ENCODE data around the gene CCND1. TPM values are rescaled to one million over a fixed set of nuclear protein-coding genes. Genes with fewer than 3 reads are reported as not detected.

CCND1 gene
- total and polyA plus RNA-seq, 9 of the 15 experiments (the other 6 are each of a cell fraction or from before 2014, with no cell fraction given) = 0.04 to 23.3 (median 3.8) TPM

DNA sequence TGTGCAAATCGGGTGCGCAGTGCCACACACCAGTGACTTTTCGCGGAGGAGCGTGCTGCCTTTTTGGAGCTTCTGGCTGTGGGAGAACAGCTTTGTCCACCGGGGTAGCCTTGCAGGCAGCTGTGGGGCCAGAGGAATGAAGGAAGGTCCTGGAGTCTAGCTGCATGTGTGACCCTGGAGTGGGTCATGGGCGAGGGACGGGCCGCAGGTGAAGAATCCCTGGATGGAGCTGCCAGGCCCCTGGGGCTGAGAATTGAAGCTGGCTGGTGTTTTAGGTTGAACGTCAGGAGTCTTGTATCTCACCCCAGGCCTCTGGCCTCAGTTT, 8.6 kb downstream of the CCND1 start:
- TF ChIP-seq LCOR (CRISPR knock-in tag; IDR thresholded peaks at IDR 0.05) (no peak), ILF3 (IDR thresholded peaks at IDR 0.05; ENCODE audit: borderline replicate concordance) (no peak), ZNF830 (CRISPR knock-in tag; IDR thresholded peaks at IDR 0.05) (no peak), CTBP1 (IDR thresholded peaks at IDR 0.05; ENCODE audit: borderline replicate concordance) (no peak), ZNF121 (CRISPR knock-in tag; conservative IDR thresholded peaks at IDR 0.05) (no peak)
- WGBS (ENCODE audit: insufficient coverage, low coverage, missing lambda C conversion rate) = 85% methylated on average over 9 of the region's 10 CpGs
- Histone ChIP-seq H3K4me3 (no peak overlapping the region), H3K36me3 (ENCODE audit: control insufficient read depth, insufficient read depth, low read length) (no peaks in the 10 kb centered on the region), H4K20me1 (replicated peaks; ENCODE audit: control insufficient read depth, insufficient read depth, low read length) (no peaks in the 10 kb centered on the region; the same call in none of the 2 replicates), H3K4me1 (replicated peaks in 1 of 2; ENCODE audit: control insufficient read depth in 2 of 2, insufficient read depth in 2 of 2, low read length in 2 of 2) (peaks cover 0 to 45% of the 10 kb centered on the region in 2 experiments; a peak in 2 of 5 replicates), H3K79me2 (ENCODE audit: control insufficient read depth, insufficient read depth, low read length) (no peaks in the 10 kb centered on the region), H3K9ac (ENCODE audit: insufficient read depth in 1 of 2, low read depth in 2 of 2, low read length in 2 of 2) (no peak overlapping the region; a peak in 1 of 4 replicates), H3K27ac (ENCODE audit: extremely low read depth, low read depth, low read length) (no peak overlapping the region), H3K4me2 (ENCODE audit: insufficient read depth, low read length) (no peak overlapping the region), H3K27me3 (ENCODE audit: control insufficient read depth in 2 of 2, insufficient read depth in 2 of 2, low read length in 2 of 2) (no peaks in the 10 kb centered on the region; a peak in 1 of 5 replicates), H3K9me3 (replicated peaks; ENCODE audit: control insufficient read depth, insufficient read depth, low read depth, low read length) (no peaks in the 10 kb centered on the region), H3K9me1 (ENCODE audit: control insufficient read depth, insufficient read depth, low read length) (no peaks in the 10 kb centered on the region), H2AFZ (ENCODE audit: low read depth, low read length) (no peak overlapping the region)
- no peak for ATAC-seq
- intact Hi-C loops (cut with micrococcal nuclease) = loop anchor here (10.0 kb wide), 3 partner anchors 415 to 1015 kb away; no protein-coding TSS in a partner anchor
- in situ Hi-C loops (cut with MboI) = no loop called here
- DNase-seq (ENCODE audit: extremely low read depth in 1 of 4, low spot score in 3 of 4) = no peak
- no peak for FAIRE-seq
- ChIA-PET CTCF (ENCODE audit: low intra/inter-chr PET ratio) (no interaction called here), POLR2A (interaction anchor here (0.6 kb wide), 1 partner anchor 522 kb away, joined by 3 read pairs; no protein-coding TSS in a partner anchor)
- no TSS peak for BruUV-seq (replicated peaks)
